HTR-8/SVneo (cell line): ENCODE data around the gene ISG15.
"Not testable (repeated sequence)": the region's sequence is repeated elsewhere in the genome, so short reads cannot be mapped to it uniquely, and the experiment has no call there.

Experiments used
- DNase-seq: peaks from one replicate; pipeline ENCODE4 v3.0.0; 2011; ENCODE audit warnings: low spot score, mixed read lengths; ENCODE audit not compliant: insufficient read length
- FAIRE-seq: peaks from 2 replicates; lab custom pipeline; 2011; peaks lifted over from hg19 to GRCh38; lab: Jason Lieb, UNC

The ISG15 gene

DNA sequence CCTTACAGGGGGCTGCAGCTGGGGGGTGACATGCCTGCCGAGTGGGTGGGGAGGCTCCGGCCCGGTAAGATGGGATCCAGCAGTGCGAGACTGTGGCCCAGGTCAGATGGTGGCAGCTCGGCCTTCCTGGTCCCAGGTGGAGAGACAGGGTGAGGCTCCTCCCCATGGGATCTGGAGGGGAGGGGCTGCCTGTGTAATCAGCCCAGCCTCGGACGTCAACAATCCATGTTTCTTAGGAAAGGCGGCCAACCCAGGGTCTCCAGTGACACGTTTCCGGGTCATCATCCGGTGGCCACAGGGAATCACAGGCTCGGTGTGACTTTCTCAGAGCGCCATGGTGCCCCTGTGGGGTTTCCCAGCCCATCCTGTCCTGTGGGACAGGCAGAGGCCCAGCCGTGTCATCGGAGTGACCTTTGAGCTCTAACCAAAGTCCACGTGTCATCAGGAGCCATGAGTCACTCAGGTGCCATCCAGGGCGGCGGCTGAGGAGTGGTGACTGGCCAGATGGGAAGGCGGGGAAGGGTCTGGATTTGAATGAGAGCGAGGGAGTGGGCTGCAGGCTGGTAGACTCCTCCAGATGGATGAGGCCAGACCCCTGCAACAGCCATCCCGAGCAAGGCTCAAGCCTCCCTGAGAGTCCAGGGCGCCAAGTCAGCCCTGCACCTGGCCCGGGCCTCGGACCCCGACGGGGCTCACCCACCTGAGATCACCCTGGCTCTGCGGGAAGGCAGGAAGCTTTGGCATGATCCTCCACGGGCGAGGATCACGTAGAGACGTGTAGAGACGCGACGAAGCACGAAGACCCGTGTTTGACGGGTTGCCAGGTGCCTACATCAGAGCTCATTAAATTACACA lies 6.8 kb upstream of the ISG15 start:
- DNase-seq (no peak), FAIRE-seq (no peak)

GRCh38 chr1:1010131-1010530 lies 3.2 kb upstream of the ISG15 start:
- not testable (repeated sequence) for FAIRE-seq, DNase-seq

GRCh38 chr1:1011396-1011949 lies 1.8 kb upstream of the ISG15 start:
- DNase-seq (no peak), FAIRE-seq (no peak)

DNA sequence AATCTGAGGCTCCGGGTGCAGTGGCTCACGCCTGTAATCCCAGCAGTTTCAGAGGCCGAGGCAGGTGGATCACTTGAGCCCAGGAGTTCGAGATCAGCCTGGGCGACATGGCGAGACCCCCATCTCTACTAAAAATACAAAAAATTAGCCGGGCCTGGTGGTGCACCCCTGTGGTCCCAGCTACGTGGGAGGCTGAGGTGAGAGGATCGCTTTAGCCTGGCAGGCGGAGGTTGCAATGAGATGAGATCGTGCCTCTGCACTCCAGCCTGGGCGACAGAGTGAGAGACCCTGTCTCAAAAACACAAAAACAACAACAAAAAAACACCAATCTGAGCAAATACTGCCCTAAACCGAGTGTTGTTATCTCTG lies 577 bp upstream of the ISG15 start:
- not testable (repeated sequence) for DNase-seq, FAIRE-seq

- FAIRE-seq (no peak), DNase-seq (no peak)
These were observed 788 bp downstream of the ISG15 start for GRCh38 chr1:1013922-1014648.

DNA sequence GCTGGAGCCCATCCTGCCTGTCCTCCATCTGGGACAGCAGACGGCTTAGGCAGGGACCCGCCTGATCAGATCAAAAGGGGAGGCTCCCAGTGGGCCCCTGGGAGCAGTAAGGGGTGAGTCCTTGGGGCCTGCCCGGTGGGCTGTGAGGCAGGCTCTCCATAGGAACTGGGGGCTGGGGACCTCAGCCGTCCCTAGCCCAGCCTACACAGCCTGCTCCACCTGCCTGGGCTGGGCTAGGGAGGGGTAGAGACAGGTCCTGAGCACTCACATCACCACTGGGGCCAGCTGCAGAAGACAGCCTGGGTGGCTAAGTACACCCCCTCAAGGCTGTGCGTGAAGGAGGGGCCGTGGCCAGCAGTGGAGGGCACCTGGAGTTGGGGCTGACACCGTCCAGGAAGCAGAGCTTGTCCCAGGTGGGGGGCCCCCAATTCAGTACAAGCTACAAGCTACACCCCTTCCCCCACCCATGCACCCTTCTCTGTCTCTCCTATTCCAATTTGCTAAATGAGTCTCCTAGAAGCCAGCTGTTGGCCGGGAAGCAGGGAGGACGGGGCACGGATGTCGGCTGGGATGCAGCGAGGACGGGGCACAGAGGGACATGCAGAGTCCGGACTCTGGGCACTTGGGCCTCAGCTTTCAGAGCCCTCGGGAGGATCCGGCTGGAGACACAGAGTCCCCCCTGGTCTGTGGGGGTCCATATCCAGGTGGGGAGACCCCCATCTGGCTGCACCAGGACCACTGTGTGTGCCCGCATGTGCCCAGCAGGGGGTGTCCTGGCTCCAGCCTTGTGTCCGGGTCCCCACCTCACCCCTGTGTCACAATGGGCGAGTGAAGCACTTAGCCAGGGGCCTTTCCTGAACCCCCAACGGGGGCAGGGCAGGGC lies 1.7 kb downstream of the ISG15 start:
- DNase-seq (no peak), FAIRE-seq (no peak)

DNA sequence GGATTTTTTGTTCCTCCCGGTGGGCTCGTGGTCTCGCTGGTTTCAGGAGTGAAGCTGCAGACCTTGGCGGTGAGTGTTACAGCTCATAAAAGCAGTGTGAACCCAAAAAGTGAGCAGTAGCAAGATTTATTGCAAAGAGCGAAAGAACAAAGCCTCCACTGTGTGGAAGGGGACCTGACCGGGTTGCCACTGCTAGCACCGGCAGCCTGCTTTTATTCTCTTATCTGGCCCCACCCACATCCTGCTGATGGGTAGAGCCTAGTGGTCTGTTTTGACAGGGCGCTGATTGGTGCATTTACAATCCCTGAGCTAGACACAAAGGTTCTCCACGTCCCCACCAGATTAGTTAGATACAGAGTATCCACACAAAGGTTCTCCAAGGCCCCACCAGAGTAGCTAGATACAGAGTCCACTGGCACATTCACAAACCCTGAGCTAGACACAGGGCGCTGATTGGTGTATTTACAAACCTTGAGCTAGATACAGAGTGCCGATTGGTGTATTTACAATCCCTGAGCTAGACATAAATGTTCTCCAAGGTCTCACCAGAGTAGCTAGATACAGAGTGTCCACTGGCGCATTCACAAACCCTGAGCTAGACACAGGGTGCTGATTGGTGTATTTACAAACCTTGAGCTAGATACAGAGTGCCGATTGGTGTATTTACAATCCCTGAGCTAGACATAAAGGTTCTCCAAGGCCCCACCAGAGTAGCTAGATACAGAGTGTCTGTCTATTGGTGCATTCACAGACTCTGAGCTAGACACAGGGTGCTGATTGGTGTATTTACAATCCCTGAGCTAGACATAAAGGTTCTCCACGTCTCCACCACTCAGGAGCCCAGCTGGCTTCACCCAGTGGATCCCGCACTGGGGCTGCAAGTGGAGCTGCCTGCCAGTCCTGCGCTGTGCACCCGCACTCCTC lies 4.4 kb downstream of the ISG15 start:
- not testable (repeated sequence) for FAIRE-seq, DNase-seq

- not testable (repeated sequence) for DNase-seq, FAIRE-seq
These were observed 5.0 kb downstream of the ISG15 start for GRCh38 chr1:1018321-1018685.

DNA sequence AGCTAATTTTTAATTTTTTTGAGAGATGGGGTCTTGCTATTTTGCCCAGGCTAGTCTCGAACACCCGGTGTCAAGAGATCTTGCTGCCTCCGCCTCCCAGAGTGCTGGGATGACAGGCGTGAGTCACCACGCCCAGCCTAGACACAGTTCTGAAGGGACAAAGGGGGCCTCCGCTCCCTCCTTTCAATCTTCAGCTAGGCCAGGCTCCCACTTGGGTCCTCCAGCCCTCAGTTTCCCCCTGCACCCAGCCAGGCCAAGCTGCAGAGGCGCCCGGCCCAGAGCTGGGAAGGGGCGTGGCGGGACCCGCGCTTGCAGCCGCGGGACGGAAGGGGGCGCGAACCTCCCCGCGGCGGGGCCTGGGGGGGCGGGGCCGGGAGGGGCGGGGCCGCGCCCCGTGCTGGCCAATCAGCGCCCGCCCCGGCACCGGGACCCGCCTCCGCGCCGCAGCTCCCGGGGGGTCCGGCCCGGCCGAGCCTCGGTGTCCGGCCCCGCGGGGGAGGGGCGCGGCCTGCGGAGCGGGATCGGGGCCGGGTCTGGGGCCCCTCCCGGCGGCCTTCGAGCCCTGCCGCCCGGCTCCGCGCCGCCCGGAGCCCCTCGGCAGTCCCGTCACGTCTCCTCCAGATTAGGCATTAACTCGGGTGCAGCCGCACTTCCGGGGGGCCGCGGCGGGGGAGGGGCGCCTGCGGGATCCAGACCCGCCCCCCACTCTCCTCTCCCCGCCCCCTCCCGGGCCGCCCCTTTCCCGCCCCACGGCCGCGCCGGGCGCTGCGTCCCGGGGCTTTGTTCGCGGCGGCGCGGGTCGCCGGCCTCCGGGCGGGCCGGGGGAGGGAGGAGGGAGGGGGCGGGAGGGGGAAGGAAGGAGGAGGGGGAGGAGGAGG lies 6.1 kb downstream of the ISG15 start:
- FAIRE-seq: no peak
- DNase-seq: peak; percentile 76

DNA sequence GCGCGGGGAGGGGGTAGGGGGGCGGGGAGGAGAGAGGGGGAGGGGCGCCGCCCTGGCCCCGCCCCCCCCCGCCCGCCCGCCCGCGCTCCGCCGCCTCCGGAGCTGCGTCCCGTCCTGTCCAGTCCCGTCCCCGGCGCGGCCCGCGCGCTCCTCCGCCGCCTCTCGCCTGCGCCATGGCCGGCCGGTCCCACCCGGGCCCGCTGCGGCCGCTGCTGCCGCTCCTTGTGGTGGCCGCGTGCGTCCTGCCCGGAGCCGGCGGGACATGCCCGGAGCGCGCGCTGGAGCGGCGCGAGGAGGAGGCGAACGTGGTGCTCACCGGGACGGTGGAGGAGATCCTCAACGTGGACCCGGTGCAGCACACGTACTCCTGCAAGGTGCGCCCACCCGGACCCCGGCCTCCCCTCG lies 6.7 kb downstream of the ISG15 start, which contains the start of gene AGRN:
Gene AGRN, plus strand, starts transcription at position 121 of the 405 bp plus-strand sequence. Its CDS starts 53 bp downstream, at position 174.
- DNase-seq (no peak), FAIRE-seq (no peak)

DNA sequence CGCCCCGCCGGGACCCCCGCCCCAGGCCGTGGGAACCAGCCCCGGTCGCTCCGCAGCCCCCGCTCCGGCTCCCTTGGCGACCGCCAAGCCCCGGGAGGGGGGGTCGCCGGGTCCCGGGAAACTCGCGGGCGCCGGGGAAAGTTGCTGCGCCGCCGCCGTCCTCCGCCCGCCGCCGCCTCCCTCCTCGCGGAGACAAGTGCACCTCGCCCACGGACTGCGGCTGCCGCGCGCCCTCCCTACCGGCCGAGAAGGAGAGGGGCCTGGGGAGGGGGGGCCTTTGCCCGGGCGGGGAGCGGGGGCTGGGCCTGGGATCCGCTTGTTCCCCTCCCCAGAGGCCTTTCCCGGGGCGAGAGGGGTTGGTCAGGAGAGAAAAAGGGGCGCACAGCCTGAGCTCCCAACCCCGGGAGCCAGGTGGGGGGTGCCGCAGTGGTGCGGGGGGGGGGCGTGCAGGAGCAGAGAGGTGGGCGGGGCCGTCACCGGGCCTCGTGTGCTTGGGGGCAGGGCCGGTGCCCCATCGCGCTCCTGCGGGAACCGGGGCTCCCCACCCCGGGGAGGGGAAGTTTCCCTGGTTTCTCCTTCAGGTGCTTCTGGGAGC lies 7.2 kb downstream of the ISG15 start:
- no peak for FAIRE-seq

DNA sequence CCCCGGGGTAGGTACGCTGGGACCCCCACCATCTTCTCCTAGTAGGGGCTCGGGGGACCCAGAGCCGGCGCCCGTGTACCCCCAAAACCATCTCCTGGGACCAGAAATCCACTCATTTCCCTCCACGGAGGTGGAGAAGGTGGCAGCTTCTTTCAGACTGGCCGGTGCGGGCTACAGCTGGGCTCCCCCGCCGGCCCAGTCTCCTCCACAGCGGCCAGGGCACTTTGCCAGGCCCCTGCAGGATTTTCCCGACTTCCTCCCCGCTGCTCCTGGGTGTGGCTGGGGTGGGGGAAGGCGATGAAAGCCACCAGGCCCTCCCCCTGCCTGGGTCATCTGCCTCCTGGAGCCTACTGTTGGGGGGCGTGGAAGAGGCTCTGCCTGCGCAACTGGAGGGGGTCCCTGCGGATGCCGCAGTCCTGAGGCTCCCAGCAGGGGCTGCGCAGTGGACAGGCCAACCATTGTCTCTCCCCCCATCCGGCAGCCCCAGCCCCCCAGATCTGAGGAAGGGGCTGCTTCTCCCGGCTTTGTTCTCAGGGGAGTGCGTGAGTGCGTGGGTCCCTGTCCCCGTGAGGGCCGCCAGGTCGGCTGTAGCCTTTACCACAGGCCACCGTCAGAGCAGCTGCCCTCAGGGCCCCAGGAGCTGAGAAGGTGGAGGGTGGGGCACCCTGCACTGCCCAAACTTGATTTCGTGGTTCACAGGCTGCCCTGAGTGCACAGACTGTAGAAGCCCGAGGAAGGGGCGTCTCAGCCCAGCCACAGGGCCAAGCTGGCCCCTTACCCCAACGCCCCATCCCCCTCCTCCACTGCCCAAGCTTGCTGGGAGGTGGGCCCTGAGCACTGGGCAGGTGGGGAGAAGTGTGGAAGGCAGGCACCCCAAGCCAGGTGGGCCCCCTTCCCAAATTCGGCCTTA lies 8.0 kb downstream of the ISG15 start:
- DNase-seq: no peak

More for the DNA sequence above, 7.2 kb downstream of the ISG15 start:
- DNase-seq: no peak

GRCh38 chr1:1021920-1022259 lies 8.6 kb downstream of the ISG15 start:
- DNase-seq (no peak), FAIRE-seq (peak; percentile 59)

More for the DNA sequence above, 8.0 kb downstream of the ISG15 start:
- FAIRE-seq: peak; percentile 20

DNA sequence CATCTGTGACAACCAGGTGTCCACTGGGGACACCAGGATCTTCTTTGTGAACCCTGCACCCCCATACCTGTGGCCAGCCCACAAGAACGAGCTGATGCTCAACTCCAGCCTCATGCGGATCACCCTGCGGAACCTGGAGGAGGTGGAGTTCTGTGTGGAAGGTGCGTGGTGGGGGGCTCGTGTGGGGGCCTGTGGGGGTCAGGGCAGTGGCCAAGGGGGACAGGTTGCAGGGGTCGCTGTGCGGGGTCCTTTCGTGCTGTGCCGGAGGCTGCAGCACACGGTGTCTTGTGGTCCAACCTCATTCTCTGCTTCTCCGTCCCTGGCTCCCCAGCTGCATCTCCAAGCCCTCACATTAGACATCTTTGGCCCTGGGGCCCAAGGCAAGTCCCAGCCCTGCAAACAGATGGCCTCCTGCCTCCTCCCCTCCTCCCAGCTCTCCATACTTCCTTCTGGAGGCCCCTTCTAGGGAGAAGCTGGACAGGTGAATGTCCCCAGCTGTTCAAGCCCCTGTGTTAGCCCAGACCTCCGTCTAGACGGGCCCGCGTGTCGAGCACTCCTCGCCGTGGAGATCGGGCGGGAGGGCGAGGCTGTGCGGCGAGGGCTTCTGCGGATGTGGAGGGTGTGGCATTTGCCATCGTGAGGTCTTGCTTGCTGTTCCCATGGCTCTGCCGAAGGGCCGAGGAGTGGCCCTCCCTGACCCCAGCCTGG lies 9.2 kb downstream of the ISG15 start:
- FAIRE-seq (peak; percentile 4), DNase-seq (no peak)

DNA sequence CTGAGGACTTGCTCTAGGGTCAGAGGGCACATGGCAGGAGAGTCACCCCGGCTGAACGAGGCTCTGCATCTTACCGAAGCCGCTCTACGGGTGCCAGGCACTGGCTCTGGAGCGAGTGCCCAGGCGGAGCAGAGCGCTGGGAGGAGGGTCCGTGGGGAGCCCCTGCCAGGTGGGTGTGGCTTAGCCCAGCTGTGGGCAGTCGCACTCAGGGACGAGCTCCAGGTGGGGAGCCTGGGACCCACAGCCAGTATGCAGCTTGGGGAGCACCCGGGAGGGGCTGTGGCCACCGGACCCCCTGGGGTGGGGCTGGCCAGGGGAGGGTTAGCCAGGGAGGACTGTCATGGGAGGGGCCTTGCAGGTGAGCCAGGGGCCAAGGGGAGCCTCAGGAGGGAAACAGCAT lies 10.4 kb downstream of the ISG15 start:
- DNase-seq (no peak), FAIRE-seq (no peak)

DNA sequence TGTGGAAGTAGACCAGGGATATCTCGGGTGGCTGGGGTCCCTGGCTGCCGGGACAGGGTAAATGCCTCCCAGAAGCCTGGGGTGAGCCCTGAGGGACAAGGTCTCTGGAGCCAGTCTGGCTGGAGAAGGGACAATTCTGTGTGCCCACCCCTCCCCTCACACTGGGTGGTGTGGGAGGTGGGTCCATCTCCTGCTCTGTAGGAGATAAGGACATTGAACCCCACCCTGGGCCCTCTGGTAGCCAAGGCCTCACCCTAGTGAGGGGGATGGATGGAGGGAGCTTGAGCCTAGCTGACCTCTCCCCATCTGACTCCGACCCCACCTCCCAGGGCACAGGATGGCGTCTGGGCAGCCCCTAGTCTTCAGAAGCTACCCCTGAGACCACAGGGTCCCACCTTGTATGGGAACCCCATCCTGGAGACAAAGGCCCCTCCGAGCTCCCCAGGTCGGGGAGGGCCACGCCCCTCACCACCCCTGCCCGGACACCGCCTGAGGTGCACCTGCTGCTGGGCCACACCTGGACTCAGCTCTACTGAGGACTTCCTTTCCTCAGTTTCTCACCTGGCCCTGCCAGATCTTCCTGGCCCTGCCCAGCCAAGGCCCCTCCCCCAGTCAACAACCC lies 11.0 kb downstream of the ISG15 start:
- no peak for FAIRE-seq
- no peak for DNase-seq
